Right lobe of liver (tissue), 6 donors: ENCODE data around the gene PTRH2. TPM values are rescaled to one million over a fixed set of nuclear protein-coding genes. Genes with fewer than 3 reads are reported as not detected.

ENCODE experiments used
- ATAC-seq, 4 donors: fragments of 200-7000 bp; cut with Tn5 transposase; one replicate each; pipeline ENCODE4 v1.9.1; 2020; ENCODE audit warnings: mild to moderate bottlenecking in 4 of 4, moderate library complexity in 4 of 4
- DNase-seq, 3 donors: peaks; one replicate each; pipeline ENCODE4 v3.0.0-alpha.2; 2020
- H3K27ac ChIP-seq, 3 donors: fragments of 200-600 bp; one replicate each; pipeline ENCODE4 v1.8.0; 2022
- H3K27me3 ChIP-seq, 2 donors: fragments of 200-600 bp; one replicate each; pipeline ENCODE4 v1.8.0; 2022
- H3K36me3 ChIP-seq, 4 donors: fragments of 200-600 bp; sonication (generic) in 1 of 4; one replicate each; pipeline versions ENCODE4 v1.5.1 to v1.8.0; 2017 to 2022; ENCODE audit warnings: control low read depth in 1 of 4
- H3K4me1 ChIP-seq, 4 donors: fragments of 200-600 bp; sonication (generic) in 1 of 4; one replicate each; pipeline versions ENCODE4 v1.5.1 to v1.8.0; 2017 to 2022; ENCODE audit warnings: control low read depth in 1 of 4
- H3K4me3 ChIP-seq, 3 donors: fragments of 200-600 bp; one replicate each; pipeline ENCODE4 v1.8.0; 2022
- H3K9me3 ChIP-seq, 4 donors: fragments of 200-600 bp; sonication (generic) in 1 of 4; one replicate each; pipeline versions ENCODE4 v1.5.1 to v1.8.0; 2017 to 2022; ENCODE audit warnings: control low read depth in 1 of 4
- CTCF ChIP-seq, 4 donors: fragments of 200-600 bp in 3 of 4; fragments of 450-650 bp in 1 of 4; IDR thresholded peaks; one replicate each; pipeline versions ENCODE4 v1.5.1 to v1.8.0; 2016 to 2022; ENCODE audit warnings: antibody characterized with exemption in 4 of 4, mild to moderate bottlenecking in 2 of 4
- POLR2A ChIP-seq: fragments of 450-650 bp; IDR thresholded peaks from one replicate; pipeline ENCODE4 v1.6.1; 2017; ENCODE audit warnings: antibody characterized with exemption, mild to moderate bottlenecking
- WGBS: methylation state at CpG from one replicate; pipeline ENCODE4 v1.1.6; 2018; ENCODE audit warnings: low coverage, low lambda C conversion rate; ENCODE audit not compliant: insufficient coverage; ENCODE audit errors: missing lambda C conversion rate; 5-methylcytosine and 5-hydroxymethylcytosine counted together
- intact Hi-C, 2 donors: fragments of 100-400 bp; cut with DNase I; formaldehyde crosslinking; loops; one replicate each; pipeline versions ENCODE4 v1.11.2 to v1.14.1; 2022
- total RNA-seq, 6 experiments: library from RNA; depleted of rRNA in 2 of 6; stranded (reverse); fragments of >200 nt in 2 of 6; fragmentation: NEBNext Ultra II Directional in 3 of 6; extraction: Animal tissue kit (Norgen Biotek cat#: 25700) in 3 of 6; gene quantifications; one replicate each; pipeline versions ENCODE4 v1.1.0 to v1.2.4, GENCODE V29; 2016 to 2023
- donor health status: DM: no; HTN: yes; CAD: no.
- donor health status: DM: no; HTN: no; CAD: no.
- donor health status: DM: no; HTN: no; CAD: no.
- donor health status: DM: no; HTN: yes; CAD: no.
- donor health status: DM: no; HTN: yes; CAD: no.

The PTRH2 gene
- total RNA-seq, 6 experiments from 2014 or later: 13.1 to 50.8 (median 19.7) TPM

GRCh38 chr17:59650642-59651041 is 56.6 kb downstream of the PTRH2 start:
- Histone ChIP-seq H3K27ac (no peak overlapping the region), H3K27me3 (no peaks in the 10 kb centered on the region), H3K4me1 (no peaks in the 10 kb centered on the region), H3K9me3 (no peaks in the 10 kb centered on the region), H3K4me3 (no peak overlapping the region), H3K36me3 (peaks cover 1 to 80% (median 29%) of the 10 kb centered on the region in 4 donors)
- no peak for TF ChIP-seq POLR2A
- TF ChIP-seq CTCF (IDR thresholded peaks at IDR 0.05): no peak
- no peak for DNase-seq
- ATAC-seq: no peak
- 64% methylated on average over 1 of the region's 1 CpG for WGBS
- intact Hi-C loops: no loop called here

DNA sequence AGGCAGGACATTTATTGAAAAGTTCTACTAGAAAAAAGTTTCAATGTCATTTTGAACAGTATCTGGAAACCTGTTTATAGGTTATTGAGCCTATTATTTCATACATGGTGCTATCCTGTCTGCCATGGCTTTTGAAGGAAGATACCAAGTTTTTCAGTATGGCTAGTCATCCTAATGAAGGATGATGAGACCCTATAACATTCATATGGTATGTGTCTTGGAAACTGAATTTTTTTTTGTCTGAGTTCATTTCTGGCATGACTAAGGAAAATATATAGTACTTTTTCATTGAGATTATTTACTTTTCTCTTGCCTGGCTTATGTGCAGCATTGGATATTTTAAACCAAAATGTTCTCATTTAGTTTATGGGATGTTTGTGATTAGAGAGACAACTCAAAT is 57.3 kb downstream of the PTRH2 start:
- Histone ChIP-seq H3K36me3 (peaks cover 8 to 78% (median 26%) of the 10 kb centered on the region in 4 donors), H3K27ac (no peak overlapping the region), H3K27me3 (no peaks in the 10 kb centered on the region), H3K9me3 (no peaks in the 10 kb centered on the region), H3K4me1 (no peaks in the 10 kb centered on the region), H3K4me3 (no peak overlapping the region)
- DNase-seq: no peak
- no peak for ATAC-seq
- intact Hi-C loops: no loop called here
- TF ChIP-seq CTCF (IDR thresholded peaks at IDR 0.05): no peak

Other genes starting within 250 kb of the PTRH2 start
- 10 to 100 TPM in 2 of 6 experiments, 1 to 10 TPM in 4; 7.8 to 12.0 (median 9.4) TPM for gene DHX40, start 141.8 kb downstream of the PTRH2 start, total RNA-seq
- 100 to 1,000 TPM; 120 to 232 (median 142) TPM for gene CLTC, start 87.5 kb downstream of the PTRH2 start, total RNA-seq
- gene VMP1, start 224 bp upstream of the PTRH2 start, total RNA-seq: 100 to 1,000 TPM in 4 of 6 experiments, 10 to 100 TPM in 2; 56.9 to 247 (median 160) TPM
- gene TUBD1, start 185.5 kb upstream of the PTRH2 start, total RNA-seq: 1 to 10 TPM; 2.9 to 5.5 (median 4.4) TPM
- 10 to 100 TPM; 11.3 to 20.3 (median 14.8) TPM for gene RPS6KB1, start 185.7 kb upstream of the PTRH2 start, total RNA-seq